HG03439 (cell line): Measurements from ENCODE around the gene SLC10A7.

Source experiments
- ATAC-seq: cut with Tn5 transposase; IDR thresholded peaks from one replicate; pipeline ENCODE4 v1.9.1; 2021; ENCODE audit warnings: mild to moderate bottlenecking, moderate library complexity; ENCODE audit not compliant: unreplicated experiment

SLC10A7 gene

DNA sequence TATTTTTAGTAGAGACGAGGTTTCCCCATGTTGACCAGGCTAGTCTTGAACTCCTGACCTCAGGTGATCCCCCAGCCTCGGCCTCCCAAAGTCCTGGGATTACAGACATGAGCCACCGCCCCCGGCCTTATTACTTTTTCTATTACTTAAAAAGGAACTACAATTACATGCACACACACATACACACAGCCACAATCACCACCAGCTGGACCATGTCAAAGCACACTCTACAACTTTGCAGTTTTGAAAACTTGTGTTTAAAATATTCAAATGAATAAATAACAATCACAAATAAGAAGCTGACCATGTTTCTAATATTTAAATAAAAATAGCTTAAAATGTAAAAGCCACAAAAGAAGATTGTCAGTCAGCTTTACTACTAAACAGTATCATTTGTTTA is 23.4 kb downstream of the SLC10A7 start:
- no peak for ATAC-seq

DNA sequence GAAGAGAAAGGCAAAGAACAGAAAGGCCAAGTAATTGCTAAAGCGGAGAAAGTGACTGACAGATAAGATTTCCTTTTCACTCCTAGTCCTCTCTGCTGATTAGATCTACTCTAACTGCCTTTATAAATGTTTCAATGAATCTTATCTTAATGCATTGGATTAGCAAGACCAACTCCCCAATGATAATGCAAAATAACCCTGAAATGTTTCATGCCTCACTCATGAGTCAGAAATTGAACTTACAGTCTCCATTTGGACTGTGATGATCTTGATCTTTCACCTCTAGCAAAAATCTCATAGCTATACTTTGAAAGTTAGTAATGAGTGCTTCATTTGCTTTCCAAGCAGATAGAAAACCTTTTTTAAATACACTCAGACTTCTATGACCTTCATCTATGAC is 26.5 kb downstream of the SLC10A7 start:
- ATAC-seq = no peak

DNA sequence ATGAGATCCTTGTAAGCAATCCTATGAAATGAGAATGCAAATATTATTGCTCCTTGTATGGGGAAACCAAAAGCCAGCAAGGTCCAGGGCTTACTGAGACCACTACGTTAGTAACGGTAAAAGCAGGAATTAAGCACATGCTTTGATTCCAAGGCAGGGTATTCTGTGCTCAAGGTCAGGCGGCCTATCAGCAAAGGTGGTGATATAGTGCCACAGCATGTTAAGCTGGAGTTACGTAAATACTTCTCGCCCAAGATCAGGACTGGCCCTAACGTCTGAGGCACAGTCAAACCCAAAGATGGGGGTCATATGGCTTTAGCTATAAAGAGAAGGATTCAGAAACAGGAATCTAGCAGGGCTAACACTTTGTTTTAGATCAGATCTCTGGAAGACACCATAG is 27.6 kb downstream of the SLC10A7 start:
- no peak for ATAC-seq

DNA sequence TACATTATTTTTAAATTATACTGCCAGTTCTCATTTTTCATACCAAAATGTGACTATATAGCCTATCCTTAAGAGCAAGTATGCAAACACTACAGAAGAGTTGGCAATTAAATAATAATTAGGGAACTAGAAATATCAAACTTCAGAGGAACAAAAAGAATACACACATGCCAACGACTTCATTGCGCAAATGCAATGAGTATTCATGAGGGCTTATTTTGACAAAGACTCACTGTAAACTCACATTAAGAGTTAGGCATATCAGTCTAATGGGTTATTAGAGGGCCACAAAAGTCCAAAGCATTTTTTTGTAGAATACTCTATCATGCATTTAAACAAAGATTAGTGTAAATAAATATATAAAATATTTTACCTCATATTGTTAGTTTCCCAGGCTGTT is 31.6 kb downstream of the SLC10A7 start:
- no peak for ATAC-seq

DNA sequence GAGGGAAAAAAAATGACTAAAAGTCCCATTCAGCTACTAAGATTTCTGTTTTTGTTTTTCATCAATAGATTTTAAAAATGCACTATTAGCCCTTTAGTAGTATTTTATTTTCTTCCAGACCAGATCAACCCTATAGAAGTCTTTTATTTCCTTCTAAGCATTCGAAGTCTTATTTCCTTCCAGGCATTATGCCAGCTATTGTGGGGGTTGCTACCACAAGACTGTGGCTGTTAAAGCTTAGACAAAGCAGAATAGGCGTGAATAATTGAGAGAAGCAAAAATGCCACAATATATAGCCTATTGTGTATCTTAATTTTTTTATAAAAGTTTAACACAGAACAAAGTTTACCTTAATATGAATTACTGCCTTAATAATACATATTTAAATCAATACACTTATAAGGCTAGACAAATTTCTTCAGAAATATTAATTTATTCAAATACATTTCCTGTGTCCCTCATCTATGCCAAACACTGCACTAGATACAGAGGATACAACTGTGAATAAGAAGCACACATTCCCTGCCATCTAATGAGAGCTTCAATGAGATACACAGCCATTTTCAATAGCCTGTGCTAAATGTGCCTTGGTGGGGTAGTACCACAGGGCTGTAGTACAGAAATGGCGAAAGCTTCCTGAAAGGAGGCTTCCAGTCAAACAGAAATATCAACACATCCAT is 33.1 kb downstream of the SLC10A7 start:
- ATAC-seq = no peak

DNA sequence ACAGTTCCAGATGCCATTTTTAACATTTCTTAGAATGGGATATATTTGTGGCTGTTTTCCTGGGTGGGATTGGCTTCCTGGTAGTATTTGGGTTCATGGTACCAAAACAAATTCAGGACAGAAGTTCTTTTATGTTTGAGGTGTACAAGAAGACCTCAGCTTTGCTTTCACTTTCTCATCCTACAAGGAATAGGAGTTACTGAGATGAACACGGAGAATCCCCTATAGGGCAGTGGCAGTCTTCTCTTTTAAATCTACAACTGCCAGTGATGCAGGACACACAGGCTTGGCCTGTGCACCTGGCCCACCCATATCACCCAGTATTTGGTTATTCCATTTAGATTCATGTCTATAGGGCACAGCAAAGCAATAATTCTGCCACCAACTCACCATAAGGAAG is 35.2 kb downstream of the SLC10A7 start:
- peak; percentile 84 for ATAC-seq

DNA sequence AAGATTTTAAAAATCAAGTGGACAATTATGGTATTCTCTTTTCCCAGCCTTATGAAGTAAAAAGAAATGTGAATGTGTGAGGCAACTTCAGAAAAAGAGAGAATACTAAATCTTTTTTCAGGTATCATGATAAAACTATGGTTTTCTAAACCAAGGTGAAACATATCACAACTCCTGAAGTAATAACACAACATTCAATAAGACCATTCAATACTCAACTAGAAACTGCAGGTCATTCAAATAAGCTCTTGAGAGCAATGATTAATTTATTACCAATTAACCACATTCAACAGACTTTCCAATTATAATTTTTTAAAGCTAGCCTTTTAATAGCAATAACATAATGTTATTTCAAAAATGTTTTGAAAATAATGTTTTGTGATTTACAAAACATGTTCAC is 35.8 kb downstream of the SLC10A7 start:
- ATAC-seq = no peak

DNA sequence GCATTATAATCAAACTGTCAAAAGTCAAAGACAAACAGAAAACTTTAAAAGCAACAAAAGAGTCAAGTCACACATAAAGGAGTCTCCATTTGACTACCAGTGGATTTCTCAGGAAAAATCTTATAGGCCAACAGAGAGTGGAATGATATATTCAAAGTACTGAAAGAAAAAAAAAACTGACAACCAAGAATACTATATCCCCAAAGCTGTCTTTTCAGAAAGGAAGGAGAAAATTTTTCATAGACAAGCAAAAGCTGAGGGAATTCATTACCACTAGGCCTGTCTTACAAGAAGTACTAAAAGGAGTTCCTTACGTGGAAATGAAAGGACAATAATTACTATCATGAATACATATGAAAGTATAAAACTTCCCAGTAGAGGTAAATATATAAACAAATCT is 39.0 kb downstream of the SLC10A7 start:
- ATAC-seq = no peak

DNA sequence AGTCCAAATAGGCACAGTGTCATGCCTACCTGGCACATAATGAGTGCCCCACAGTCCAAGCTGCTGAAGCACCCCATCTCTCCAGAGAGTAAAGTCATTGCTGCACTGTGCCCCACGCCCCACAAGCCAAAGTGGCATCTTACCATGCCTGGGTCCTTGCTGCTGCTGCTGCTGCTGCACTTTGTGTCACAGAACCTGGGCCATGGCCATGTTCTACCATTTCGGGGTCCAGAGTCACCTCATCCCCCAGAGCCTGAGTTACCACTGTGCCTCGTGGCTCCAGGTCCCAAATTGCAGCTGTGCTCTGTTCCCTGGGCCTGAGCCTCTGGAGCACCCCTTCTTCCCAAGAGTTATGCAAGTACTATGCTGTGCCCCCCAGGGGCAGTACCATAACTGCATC is 40.5 kb downstream of the SLC10A7 start:
- ATAC-seq = no peak

DNA sequence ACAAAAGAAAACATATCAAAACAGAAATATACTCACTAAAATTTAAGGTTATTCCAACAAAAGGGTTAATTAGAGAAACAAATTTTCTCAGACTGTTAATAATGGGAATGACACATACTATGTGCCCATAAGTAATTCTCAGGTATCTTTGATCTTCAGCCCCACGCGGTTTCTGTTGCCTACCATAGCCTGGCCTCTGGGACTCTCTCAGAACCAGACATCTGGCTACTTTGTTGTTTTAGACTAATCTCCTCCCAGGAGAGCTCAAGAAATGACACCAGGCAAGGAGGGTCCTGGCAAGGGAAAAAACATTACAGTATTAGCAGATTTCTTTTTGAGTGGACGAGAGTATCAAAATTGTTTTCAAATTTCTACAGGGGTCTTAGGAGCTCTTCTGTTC is 43.7 kb downstream of the SLC10A7 start:
- ATAC-seq = no peak

DNA sequence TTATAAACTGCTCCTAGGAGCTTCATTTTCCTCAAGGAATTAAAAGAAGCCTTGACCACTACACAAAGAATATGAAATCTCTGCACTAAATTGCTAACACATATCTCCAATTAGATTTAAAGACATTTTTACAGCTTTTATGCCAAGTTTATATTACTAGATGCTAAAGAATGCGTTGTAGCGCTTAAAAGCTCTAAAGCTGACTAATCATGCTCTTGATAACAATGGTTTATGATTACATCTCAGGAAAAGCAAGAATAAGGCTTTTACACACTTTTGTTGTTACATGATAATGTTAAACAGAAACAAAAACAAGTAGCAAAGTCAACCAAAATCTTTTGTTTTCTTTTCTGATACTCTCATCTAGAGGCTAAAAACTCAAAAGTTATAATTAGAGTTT is 44.7 kb downstream of the SLC10A7 start:
- ATAC-seq = no peak

DNA sequence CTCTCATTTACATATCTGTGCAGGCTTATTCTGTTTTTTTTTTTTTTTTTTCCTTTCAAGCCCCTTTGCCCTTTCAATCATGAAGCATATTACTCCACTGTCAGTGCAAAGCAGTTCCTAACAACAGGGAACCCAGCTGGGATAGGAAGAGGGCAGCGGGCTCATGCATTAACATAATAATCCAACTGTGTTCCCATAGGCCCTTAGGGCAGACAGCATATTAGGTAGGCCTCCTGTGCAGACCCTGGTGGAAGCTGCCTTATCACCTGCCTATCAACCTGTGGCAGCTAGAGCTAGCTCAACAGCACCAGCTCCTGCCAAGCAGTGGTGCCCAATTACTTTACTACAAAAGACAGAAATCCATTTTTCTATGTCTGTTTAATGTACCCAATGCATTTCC is 49.3 kb downstream of the SLC10A7 start:
- no peak for ATAC-seq

DNA sequence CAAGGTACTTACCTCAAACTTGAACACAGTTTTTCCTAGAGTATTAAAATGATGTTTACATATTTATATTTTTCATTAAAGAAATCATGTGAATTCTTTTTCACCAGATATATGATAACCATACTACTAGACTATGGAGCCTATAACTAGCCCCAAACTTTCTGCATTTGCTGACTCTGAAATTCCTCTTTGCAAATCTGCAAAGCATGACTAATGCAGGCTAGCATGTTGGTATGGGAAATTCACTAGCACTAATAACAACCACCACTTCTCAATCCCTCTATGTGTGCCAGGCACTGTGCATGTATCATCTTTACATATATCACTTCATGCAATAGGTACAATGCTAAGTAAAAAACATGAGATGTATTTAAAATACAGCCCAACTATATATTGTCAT is 51.1 kb downstream of the SLC10A7 start:
- no peak for ATAC-seq

DNA sequence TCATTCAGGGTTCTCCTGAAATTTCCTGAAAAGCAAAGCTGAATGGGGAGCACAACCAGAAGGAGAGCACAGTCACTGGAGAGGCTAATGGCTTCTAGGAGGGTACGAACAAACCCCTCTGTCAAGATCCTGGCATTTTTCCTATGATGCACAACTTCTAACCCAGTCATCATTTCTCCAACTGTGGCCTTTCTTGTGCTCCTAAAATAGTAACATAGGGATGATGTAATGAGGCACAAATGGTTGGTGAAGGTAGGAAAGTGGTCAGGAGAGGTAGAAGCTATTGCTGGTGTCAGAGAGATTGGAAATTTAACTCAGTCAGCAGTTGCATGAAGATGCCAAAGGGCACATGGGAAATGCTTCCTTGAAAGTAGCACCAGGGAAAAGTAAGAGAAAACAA is 52.7 kb downstream of the SLC10A7 start:
- ATAC-seq = no peak

DNA sequence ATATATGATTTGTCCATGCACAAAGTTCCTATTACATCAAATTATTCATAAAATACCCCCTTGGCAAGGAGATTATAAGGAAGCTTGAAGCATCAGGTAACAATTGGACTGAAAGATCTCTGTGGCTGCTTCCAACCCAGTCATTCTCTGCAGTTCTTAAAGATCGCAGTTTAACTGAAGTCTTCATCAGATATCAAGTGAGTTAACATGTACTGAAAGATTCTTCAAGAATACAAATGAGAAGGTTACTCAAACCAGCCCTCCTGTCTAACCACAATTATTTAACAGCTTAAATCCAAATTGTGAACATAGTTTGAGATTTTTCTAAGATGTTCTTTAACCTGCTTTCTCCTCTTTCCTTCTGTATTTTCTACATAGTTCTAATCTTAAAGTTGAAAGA is 56.1 kb downstream of the SLC10A7 start:
- ATAC-seq = no peak

DNA sequence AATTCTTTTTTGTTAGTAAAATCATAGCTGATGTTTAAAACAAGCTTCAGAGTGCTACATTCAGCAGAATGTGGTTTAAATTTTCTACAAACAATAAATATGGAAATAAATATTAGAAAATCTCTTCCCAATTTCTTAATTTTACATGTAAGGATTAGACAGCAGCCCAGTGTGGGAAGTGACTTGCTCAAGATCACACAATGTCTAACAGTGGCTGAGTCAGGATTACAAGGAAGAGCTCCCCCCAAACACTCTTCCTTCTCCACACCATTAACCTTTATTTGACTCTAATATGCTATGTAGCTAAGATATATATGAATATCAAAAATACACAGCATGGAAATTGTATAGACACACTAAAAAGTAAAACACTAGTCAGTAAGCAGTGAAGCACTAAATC is 59.5 kb downstream of the SLC10A7 start:
- ATAC-seq = no peak

DNA sequence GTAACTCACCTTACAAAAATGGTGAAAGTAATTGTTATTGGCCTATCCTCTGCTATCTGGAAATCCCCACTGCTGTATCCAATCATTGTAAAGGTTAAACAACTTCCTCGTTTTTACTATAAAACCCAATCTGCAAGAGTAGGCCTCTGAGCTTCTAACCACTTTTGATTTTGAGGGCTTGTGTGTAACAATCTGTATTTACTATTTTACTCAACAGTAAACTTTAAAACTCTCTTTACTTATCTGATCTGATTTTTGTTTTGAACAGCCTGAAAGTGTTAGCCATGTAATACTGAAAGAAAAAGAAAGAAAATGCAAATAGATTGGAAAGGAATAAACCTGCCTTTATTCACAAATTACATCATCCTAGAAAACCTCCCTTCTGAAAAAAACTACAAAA is 63.1 kb downstream of the SLC10A7 start:
- ATAC-seq = peak; percentile 94

DNA sequence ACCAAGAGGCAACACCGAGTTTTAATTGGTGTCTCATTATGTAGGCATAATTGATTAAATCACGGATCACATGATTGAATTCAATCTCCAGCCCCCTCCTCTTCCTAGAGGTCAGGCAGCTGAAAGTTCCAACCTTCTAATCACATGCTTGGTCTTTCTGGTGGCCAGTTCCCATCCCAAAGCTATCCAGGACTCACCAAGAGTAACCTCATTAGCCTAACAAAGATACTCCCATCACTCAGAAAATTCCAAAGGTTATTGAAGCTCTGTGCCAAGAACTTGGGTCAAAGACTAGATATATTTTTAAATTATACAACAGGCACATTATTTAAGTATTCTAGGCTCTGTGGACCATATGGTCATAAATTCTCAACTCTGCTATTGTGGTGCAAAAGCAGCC is 65.1 kb downstream of the SLC10A7 start:
- no peak for ATAC-seq

DNA sequence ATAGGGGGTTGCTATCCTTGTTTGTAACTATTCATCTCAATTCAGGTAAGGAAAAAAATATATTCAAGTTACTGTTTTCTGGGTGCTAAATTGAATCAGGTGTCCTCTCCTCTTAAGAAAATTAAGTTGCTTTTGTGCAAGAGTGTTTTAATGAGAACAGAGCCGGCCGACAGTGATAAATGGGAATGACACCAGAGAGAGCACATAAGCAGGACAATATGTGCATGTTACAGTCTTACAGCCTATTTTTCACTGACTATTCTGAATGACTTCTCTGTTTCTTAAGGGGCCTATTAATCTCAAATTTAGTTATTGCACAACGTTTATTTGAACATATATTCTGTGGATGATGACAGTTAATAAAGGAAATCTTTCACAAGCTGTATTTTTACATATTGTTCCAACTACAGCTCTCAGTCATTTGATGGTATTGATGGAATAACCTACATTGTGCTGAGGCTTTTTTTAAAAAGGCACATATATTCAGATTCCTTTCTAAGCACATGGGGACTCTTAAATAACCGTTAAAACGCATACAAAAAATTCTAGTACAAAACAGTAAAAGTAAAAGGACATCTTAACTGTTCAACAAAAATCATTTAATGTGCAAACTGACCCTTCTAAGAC is 68.4 kb downstream of the SLC10A7 start:
- no peak for ATAC-seq

DNA sequence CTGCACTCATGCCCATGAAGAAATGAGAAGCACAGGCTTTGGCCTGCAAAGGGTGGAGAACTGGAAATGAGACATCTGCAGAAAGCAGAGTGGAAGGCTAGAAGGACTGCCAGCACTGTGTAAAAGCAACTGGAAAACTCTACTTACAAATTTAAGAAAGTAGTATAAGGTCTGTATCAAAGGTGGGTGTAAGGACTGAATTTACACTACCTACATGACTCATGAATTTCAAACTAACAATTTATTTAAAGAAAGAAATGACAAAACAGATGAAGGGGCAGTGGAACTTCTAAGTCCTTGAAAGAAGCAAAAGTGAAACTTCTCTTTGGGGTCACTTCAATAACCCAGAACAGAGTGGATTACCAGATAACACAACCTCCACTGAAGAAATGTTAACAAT is 71.2 kb downstream of the SLC10A7 start:
- ATAC-seq = peak; percentile 89

DNA sequence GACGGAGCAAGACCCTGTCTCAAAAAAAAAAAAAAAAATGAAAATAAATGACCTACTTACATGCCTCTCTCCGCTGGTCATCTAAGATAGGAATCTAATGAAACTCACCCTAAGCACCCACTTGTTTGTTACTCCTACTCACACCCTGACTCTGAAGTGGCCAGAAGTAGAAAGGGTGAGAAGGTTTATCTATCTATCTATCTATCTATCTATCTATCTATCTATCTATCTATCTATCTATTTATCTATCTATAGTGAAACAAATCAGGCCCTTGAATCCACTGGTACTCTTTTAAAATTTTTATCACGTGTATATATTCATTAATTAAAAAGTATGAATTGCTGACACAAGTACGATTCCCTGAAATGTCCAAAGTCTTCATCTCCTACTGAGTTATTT is 75.2 kb downstream of the SLC10A7 start:
- ATAC-seq = no peak

DNA sequence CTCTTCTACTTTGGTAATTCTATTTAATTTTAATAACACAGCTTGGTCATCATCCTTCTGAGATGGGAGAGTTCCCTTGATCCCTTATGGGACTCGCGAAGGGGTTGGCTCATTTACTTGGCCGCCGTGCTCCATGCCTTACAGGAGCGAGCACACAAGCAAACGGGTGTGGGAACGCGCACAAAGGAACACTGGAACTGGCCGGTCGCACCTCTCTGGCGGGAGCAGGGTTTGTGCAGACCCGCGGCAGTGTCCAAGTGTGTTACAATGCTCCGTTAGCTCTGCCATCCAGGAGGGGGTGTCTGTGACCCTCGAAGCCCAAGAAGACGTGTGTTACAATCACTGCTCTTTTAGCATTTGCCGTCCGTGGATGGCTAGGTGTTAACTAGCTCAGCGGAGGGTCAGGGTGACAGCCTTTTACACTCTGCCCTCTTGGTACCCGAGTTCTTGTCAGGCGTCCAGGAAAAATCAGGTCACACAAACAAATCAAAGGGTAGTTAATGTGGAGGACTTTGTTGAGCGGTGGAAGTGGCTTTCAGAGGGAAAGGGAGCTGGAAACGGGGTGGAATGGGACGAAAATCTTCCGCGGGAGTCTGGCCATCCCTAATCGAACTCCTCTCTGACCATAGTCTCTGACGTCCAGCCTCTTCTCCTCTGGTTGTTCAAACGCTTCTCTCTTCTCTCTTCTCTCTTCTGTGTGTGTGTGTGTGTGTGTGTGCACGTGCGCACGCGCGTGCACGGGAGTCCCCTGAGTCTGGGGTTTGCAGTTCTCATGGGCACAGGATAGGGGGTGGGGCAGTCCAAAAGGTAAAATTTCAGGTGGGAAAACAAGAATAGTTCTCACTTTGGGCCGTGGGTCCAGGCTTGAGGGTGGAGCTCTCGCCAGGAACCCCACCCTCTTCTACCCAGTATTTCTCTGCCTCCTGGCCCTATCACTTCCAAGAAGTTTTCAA is 76.3 kb downstream of the SLC10A7 start:
- no peak for ATAC-seq
